Measurements from ENCODE around the gene RAB37. TPM values are rescaled to one million over a fixed set of nuclear protein-coding genes. Genes with fewer than 3 reads are reported as not detected.

The RAB37 gene
- total and polyA plus RNA-seq, 12 donors, result 0.39 to 6.6 (median 2.7) TPM

DNA sequence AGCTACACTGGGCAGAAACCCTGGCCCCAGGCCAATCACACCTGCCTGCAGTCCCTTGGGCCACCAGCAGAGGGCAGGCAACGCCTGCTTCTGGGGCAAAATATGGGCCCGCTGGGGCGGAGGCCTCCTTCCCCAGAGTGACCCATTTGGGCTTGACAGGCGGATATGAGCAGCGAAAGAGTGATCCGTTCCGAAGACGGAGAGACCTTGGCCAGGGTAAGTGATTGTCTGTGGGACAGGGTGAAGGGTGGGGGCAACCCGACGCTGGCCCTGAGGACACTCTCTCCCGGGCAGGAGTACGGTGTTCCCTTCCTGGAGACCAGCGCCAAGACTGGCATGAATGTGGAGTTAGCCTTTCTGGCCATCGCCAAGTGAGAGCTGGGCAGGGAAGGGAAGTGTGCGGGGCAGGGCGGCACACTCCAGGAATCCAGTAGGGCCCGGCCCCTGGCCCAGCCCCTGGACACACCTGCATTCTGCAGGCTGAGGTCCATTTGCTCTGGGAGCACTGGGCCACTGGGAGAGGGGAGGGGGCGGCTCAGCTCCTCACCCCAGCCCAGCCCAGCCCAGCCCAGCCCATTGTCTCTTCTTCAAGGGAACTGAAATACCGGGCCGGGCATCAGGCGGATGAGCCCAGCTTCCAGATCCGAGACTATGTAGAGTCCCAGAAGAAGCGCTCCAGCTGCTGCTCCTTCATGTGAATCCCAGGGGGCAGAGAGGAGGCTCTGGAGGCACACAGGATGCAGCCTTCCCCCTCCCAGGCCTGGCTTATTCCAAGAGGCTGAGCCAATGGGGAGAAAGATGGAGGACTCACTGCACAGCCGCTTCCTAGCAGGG is 7.9 kb downstream of the RAB37 start:
- no peaks in the 10 kb centered on the region for H3K9me3 ChIP-seq (replicated peaks in 1 of 3)
- H3K27me3 ChIP-seq, result peaks cover 8% of the 10 kb centered on the region
- peak overlapping the region in 2 of 4 donors; percentile 6 to 39 for H3K4me3 ChIP-seq
- intact Hi-C loops (cut with DNase I), result loop anchor here (2.0 to 5.0 kb wide), 3 partner anchors 26 to 117 kb away; no protein-coding TSS in a partner anchor
- DNase-seq, result peak; percentile 80 to 97 (median 90)
- TF ChIP-seq, protein P1, sequence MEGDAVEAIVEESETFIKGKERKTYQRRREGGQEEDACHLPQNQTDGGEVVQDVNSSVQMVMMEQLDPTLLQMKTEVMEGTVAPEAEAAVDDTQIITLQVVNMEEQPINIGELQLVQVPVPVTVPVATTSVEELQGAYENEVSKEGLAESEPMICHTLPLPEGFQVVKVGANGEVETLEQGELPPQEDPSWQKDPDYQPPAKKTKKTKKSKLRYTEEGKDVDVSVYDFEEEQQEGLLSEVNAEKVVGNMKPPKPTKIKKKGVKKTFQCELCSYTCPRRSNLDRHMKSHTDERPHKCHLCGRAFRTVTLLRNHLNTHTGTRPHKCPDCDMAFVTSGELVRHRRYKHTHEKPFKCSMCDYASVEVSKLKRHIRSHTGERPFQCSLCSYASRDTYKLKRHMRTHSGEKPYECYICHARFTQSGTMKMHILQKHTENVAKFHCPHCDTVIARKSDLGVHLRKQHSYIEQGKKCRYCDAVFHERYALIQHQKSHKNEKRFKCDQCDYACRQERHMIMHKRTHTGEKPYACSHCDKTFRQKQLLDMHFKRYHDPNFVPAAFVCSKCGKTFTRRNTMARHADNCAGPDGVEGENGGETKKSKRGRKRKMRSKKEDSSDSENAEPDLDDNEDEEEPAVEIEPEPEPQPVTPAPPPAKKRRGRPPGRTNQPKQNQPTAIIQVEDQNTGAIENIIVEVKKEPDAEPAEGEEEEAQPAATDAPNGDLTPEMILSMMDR (IDR thresholded peaks at IDR 0.05), result peak; percentile 99 to 100 (median 100)
- TF ChIP-seq POLR2A (IDR thresholded peaks at IDR 0.05), result no peak
- peaks cover 11 to 24% of the 10 kb centered on the region in 2 donors for H3K4me1 ChIP-seq (replicated peaks in 1 of 2)
- H3K27ac ChIP-seq, result peak overlapping the region in 3 of 5 donors; percentile 57 to 83 (median 64)
- WGBS, 4 donors, result 18 to 30% (median 25%) methylated on average over 10 to 24 of the region's 24 CpGs
- H3K36me3 ChIP-seq (replicated peaks in 1 of 2), result no peaks in the 10 kb centered on the region

DNA sequence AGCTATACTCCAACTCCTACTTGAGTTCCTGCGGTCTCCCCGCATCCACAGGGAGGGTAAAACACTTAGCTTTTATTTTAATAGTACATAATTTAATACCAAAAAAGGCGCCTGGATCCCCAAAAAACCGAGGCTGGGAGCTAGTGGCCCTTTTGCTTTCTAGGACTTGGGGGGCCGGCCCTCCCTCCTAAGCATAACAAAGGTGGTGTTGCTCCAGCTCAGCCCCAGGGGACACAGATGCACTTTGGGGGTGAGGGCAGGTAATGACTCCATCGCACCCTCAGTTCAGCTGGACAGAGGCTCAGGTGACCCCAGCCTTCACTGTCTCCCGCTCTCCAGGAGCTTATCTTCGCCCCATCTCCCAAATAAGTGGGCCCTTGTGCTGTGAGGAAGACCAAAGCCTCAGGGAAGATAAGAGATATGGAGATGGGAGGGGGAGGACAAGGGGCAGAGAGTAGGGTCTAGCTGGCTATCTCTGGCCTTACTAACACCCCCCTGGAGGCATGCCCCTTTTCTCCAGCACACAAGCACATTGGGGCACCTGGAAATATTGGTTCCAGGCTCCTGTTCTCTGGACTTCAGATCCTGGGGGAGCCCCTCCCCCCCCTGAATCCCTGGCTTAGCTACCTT is 8.6 kb downstream of the RAB37 start:
- peak in 2 of 7 donors; percentile 18 to 34 for DNase-seq
- peaks cover 11 to 32% of the 10 kb centered on the region in 2 donors for H3K4me1 ChIP-seq (replicated peaks in 1 of 2)
- peak overlapping the region in 1 of 5 donors; percentile 83 for H3K27ac ChIP-seq

DNA sequence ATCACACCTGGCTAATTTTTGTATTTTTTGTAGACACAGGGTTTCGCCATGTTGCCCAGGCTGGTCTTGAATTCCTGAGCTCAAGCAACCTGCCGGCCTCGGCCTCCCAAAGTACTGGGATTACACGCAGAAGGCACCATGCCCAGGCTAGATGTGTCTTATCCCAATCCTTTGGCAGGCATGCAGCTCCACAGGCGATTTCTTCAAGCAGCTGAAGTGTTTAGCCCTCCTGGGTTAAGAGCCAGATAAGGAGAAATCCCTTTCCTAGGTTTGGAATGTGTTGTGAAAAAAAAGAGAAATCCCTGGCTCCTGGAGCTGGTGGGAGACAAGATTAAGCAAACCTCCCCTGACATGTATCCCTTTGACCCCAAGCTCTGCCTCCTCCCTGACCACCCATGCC is 9.3 kb downstream of the RAB37 start:
- H3K4me1 ChIP-seq (replicated peaks in 1 of 2), result peaks cover 17 to 39% of the 10 kb centered on the region in 2 donors
- intact Hi-C loops (cut with DNase I), result loop anchor here in 1 of 2 donors (5.0 kb wide), 1 partner anchor 116 kb away; no protein-coding TSS in a partner anchor

More for the DNA sequence above, 8.6 kb downstream of the RAB37 start:
- no peaks in the 10 kb centered on the region for H3K9me3 ChIP-seq (replicated peaks in 1 of 3)
- intact Hi-C loops (cut with DNase I), result loop anchor here (2.0 to 5.0 kb wide), 2 partner anchors 25 to 117 kb away; no protein-coding TSS in a partner anchor
- no peak overlapping the region for H3K4me3 ChIP-seq
- TF ChIP-seq, protein P1 (IDR thresholded peaks at IDR 0.05), result no peak
- TF ChIP-seq POLR2A (IDR thresholded peaks at IDR 0.05), result no peak
- H3K27me3 ChIP-seq, result peaks cover under 1% of the 10 kb centered on the region
- no peaks in the 10 kb centered on the region for H3K36me3 ChIP-seq (replicated peaks in 1 of 2)
- 87 to 93% (median 91%) methylated on average over 8 of the region's 8 CpGs for WGBS, 4 donors

More for the DNA sequence above, 9.3 kb downstream of the RAB37 start:
- Histone ChIP-seq H3K9me3 (replicated peaks in 1 of 3) (no peaks in the 10 kb centered on the region), H3K27ac (peak overlapping the region in 1 of 5 donors; percentile 63), H3K4me3 (no peak overlapping the region), H3K36me3 (replicated peaks in 1 of 2) (no peaks in the 10 kb centered on the region), H3K27me3 (no peaks in the 10 kb centered on the region)
- 85 to 93% (median 92%) methylated on average over 5 of the region's 5 CpGs for WGBS, 4 donors
- TF ChIP-seq POLR2A (IDR thresholded peaks at IDR 0.05), result no peak
- TF ChIP-seq, protein P1 (IDR thresholded peaks at IDR 0.05), result no peak
- peak in 2 of 7 donors; percentile 24 to 28 for DNase-seq

Data from adrenal gland (tissue), 12 donors.